ENCODE results near the gene CHRNA7. TPM values are rescaled to one million over a fixed set of nuclear protein-coding genes. Genes with fewer than 3 reads are reported as not detected.

Gene CHRNA7
- total and polyA plus RNA-seq, 2 of the 8 experiments (the other 6 are each of a cell fraction or from before 2014, with no cell fraction given): 7.5 to 11.0 TPM

DNA sequence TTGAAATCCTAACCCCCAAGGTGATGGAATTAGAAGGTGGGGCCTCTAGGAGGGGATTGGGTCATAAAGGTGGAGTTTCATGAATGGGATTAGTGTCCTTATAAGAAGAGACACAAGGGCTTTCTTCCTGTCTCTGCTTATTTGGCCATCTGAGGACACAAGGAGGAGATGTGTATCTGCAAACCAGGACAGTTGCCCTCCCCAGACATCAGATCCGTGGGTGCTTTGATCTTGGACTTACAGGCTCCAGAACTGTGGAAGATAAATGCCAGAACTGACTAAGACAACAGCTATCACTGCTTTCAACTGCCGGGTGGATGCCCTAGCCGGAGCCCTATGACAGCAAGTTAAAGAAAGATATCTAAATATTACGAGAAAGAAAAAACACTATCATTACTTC lies 94.4 kb downstream of the CHRNA7 start:
- DNase-seq (ENCODE audit: low read depth in 1 of 2, low spot score in 2 of 2) (no peak), FAIRE-seq (no peak)
- Histone ChIP-seq H4K20me1 (replicated peaks in 1 of 2; ENCODE audit: control insufficient read depth in 1 of 2, insufficient read depth in 2 of 2, low read length in 2 of 2) (no peaks in the 10 kb centered on the region), H2BK15ac (ENCODE audit: low read length) (no peak overlapping the region), H3K18ac (ENCODE audit: extremely low read depth, low read length) (no peak overlapping the region), H4K8ac (ENCODE audit: extremely low read depth, insufficient read depth, low read length) (no peak overlapping the region), H3K4me1 (replicated peaks in 1 of 4; ENCODE audit: control insufficient read depth in 3 of 4, insufficient read depth in 4 of 4, low read length in 3 of 4) (peaks cover 0 to 7% (median 0%) of the 10 kb centered on the region in 4 experiments; a peak in 1 of 7 replicates), H3K9ac (replicated peaks in 1 of 4; ENCODE audit: extremely low read depth in 1 of 4, low read depth in 3 of 4, low read length in 3 of 4) (no peak overlapping the region), H2BK120ac (replicated peaks; ENCODE audit: low read depth, low read length) (no peak overlapping the region), H3K4me2 (ENCODE audit: insufficient read depth in 1 of 2, low read depth in 2 of 2, low read length in 2 of 2) (no peak overlapping the region), H3K23ac (ENCODE audit: insufficient read length) (no peak overlapping the region), H3K14ac (ENCODE audit: insufficient read length) (no peak overlapping the region), H3K4me3 (ENCODE audit: extremely low read depth in 1 of 4, insufficient read depth in 2 of 4, low read depth in 3 of 4, low read length in 4 of 4) (no peak overlapping the region), H3K27me3 (replicated peaks in 1 of 4; ENCODE audit: control insufficient read depth in 3 of 4, extremely low read depth in 1 of 4, insufficient read depth in 3 of 4, low read length in 3 of 4) (no peaks in the 10 kb centered on the region), H3K56ac (replicated peaks; ENCODE audit: insufficient read length, low read depth, low read length) (no peak overlapping the region), H3K27ac (ENCODE audit: low read depth, low read length) (no peak overlapping the region), H3K79me1 (ENCODE audit: low read depth, low read length) (no peaks in the 10 kb centered on the region), H2AFZ (ENCODE audit: low read length) (no peak overlapping the region), H3K9me3 (ENCODE audit: insufficient read depth in 2 of 2, low read depth in 1 of 2, low read length in 1 of 2) (no peaks in the 10 kb centered on the region), H2BK5ac (ENCODE audit: low read depth, low read length) (no peak overlapping the region), H3K4ac (replicated peaks; ENCODE audit: insufficient read length, low read depth, low read length) (no peak overlapping the region), H4K91ac (replicated peaks; ENCODE audit: insufficient read length, low read length) (no peak overlapping the region), H4K5ac (ENCODE audit: insufficient read length, low read depth, low read length) (no peak overlapping the region), H3K79me2 (ENCODE audit: control insufficient read depth in 1 of 2, insufficient read depth in 2 of 2, low read length in 2 of 2) (no peaks in the 10 kb centered on the region), H2BK12ac (ENCODE audit: low read depth, low read length) (no peak overlapping the region), H3K23me2 (ENCODE audit: low read depth, low read length) (no peaks in the 10 kb centered on the region), H2AK5ac (ENCODE audit: low read depth, low read length) (no peak overlapping the region), H2BK20ac (ENCODE audit: low read length) (no peak overlapping the region), H3K36me3 (ENCODE audit: control insufficient read depth in 2 of 4, insufficient read depth in 4 of 4, low read length in 3 of 4) (no peaks in the 10 kb centered on the region)
- ChIA-PET CTCF (ENCODE audit: partially characterized antibody) (interaction anchor here (1.1 kb wide), 1 partner anchor 147 kb away, joined by 4 read pairs; no protein-coding TSS in a partner anchor), POLR2A (ENCODE audit: partially characterized antibody) (no interaction called here)
- WGBS, 2 experiments (ENCODE audit: extremely low coverage in 1 of 2, insufficient coverage in 1 of 2, insufficient read length in 1 of 2, insufficient replicate concordance in 2 of 2, low coverage in 1 of 2, low lambda C conversion rate in 2 of 2, missing lambda C conversion rate in 1 of 2): 89% methylated on average over 4 of the region's 4 CpGs; no CpG with 5 or more reads in 1 of the 2 experiments

Data from H1 (cell line).